Activated CD8-positive, alpha-beta memory T cell treated with anti-CD3 and anti-CD28 coated beads, Interleukin-2, amount 10 ng/mL, durations not matched to agents 7 days and 5 days (primary cell): ENCODE data around the gene HCCS. TPM values are rescaled to one million over a fixed set of nuclear protein-coding genes. Genes with fewer than 3 reads are reported as not detected.

ENCODE experiments used
- ATAC-seq: fragments of 150-1000 bp; cut with Tn5 transposase; one replicate; pipeline ENCODE4 v1.10.0; 2021; ENCODE audit warnings: moderate library complexity
- CTCF ChIA-PET: fragments of 350-600 bp; sonication (Branson Sonifier 250); formaldehyde crosslinking; loops from one replicate; lab custom pipeline; 2021; ENCODE audit warnings: antibody characterized with exemption; lab: Charles Lee
- DNase-seq: peaks from one replicate; pipeline ENCODE4 v3.0.0-alpha.2; 2020
- H3K27ac Mint-ChIP-seq: one replicate; pipeline ENCODE4 v1.8.0; 2021; ENCODE audit warnings: mild to moderate bottlenecking, mixed read lengths
- H3K27me3 Mint-ChIP-seq: one replicate; pipeline ENCODE4 v1.8.0; 2021; ENCODE audit warnings: mixed read lengths
- H3K36me3 Mint-ChIP-seq: one replicate; pipeline ENCODE4 v1.8.0; 2021; ENCODE audit warnings: mild to moderate bottlenecking, mixed read lengths
- H3K4me1 Mint-ChIP-seq: one replicate; pipeline ENCODE4 v1.8.0; 2021; ENCODE audit warnings: mixed read lengths
- H3K4me3 Mint-ChIP-seq: one replicate; pipeline ENCODE4 v1.8.0; 2021; ENCODE audit warnings: mild to moderate bottlenecking, moderate library complexity, mixed read lengths
- H3K9me3 Mint-ChIP-seq: one replicate; pipeline ENCODE4 v1.8.0; 2022; ENCODE audit warnings: low read depth, mixed read lengths
- total RNA-seq, 2 experiments: library from RNA; stranded (reverse); gene quantifications; one replicate each; pipeline ENCODE4 v1.2.3, GENCODE V29; 2021

Gene HCCS
- total RNA-seq = 10 to 100 TPM; 18.9 to 25.9 TPM

DNA sequence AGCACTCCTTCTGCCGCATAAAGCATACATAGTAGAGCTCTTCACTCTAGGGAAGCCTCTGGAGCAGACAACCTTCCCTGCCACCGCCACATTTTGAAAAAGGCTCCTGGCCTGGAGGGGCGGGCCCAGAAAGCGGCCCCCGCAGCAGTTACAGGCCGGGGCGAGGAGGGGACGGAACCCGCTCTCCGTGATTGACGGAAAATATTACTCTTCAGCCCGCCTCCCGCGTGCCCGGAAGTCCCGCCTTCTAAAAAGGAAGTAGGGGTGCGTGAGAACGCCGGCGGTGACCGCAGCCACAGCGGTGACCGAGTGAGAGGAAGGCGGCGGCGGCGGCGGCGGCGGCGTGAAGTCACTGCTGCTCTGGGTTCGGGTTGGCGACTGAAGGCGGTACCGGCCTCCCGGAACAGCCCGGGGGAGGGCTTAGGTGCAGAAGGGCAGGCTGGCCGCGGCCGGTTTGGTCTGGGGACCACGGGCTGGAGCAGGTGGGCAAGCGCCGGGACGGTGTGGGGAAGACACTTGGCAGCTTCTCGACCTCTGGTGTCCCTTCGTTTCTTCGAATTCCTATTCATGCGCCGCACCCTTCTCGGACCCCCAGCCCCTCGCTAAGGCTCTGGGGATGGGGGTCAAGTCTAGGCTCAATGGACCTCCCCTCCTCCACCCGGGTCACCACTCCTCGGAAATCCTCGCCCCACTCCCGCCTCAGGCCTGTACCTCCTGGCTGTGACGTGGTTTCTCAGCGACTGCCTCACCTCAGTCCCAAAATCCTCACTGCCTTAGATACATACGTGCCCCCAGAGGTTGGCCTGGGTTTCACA is at the start of gene HCCS:
Gene HCCS, plus strand, starts transcription at position 296 of the 815 bp plus-strand sequence. CDS start 729 bp downstream, outside the sequence.
- H3K27ac Mint-ChIP-seq = no peak within 1 kb of the TSS
- CTCF ChIA-PET = no interaction called here
- peaks cover 15% of the 10 kb centered on the region for H3K36me3 Mint-ChIP-seq
- peak; percentile 90 for DNase-seq
- no peak within 1 kb of the TSS for H3K4me3 Mint-ChIP-seq
- H3K4me1 Mint-ChIP-seq = peaks cover 22% of the 10 kb centered on the region
- no peaks in the 10 kb centered on the region for H3K27me3 Mint-ChIP-seq
- no peaks in the 10 kb centered on the region for H3K9me3 Mint-ChIP-seq
- ATAC-seq = peak; percentile 88

DNA sequence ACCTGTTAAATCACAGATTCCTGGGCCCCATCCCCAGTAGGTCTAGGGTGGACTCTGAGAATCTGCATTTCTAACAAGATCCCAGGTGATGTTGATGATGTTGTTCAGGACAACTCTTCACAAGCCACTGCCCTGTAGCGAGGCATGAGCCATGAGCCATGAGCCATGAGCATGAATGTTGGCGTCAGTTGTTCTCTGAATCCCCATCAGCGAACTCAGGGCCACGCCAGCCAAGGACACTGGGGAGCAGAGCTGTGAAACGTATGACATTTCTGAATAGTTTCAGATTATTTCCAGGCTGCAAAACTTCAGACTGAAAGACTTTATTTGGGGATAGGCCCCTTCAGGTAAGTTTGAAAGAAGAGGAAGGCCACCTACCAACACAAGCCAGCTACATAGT is 46.9 kb upstream of the HCCS start:
- CTCF ChIA-PET = no interaction called here
- ATAC-seq = no peak
- Mint-ChIP-seq H3K4me3 (no peak overlapping the region), H3K9me3 (no peaks in the 10 kb centered on the region), H3K4me1 (no peaks in the 10 kb centered on the region), H3K27ac (no peak overlapping the region), H3K27me3 (no peaks in the 10 kb centered on the region), H3K36me3 (no peaks in the 10 kb centered on the region)
- DNase-seq = no peak

DNA sequence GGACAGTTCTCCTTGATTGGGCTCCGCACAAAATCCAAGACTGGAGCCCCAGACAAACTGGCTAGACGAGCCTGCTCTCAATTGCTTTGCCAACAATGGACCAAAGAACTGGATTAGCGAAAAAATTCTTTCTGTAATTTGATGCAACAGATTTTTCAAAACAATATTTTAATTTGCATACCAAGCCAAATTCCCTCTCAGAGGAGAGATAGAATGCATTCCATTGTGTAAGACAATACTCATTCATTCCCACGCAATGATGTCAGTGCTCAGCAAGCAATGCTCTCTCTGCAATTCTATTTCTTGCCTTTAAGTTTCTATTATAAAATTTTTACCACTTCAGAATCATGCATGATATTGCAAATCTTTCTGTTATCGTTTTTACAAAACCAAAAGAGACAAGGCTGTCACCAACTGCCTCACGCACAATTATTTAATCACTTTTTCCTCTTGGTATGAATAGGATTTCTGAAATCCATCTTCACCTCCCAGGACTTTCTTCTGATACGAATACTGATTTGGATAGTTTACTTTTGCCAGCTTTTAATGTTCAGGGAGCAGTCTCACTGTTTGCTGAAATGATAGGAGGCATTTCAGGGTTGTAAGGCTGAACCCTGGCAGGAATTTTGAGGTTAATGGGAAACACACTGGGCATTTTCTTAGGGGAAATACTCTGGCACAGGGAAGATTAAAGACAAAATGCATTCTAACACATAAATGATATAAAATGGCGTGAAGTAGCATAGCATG is 46.1 kb upstream of the HCCS start:
- CTCF ChIA-PET = no interaction called here

DNA sequence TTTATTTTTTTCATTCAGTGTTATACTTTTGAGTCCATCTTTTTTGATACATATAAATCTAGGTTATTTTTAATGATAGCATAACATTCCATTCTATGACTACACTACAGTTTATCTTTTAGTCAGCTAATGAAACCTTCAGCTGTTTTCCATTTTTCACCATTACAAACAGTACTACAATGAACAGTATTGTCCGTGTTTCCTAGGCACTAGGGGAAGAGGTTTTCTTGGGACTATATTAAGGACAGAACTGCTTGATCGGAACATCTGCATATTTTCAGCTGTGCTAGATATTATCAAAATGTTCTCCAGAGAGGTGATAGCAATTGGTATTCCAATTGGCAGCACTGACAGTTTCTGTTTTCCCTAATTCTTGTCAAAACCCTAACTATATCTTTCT is 44.3 kb upstream of the HCCS start:
- Mint-ChIP-seq H3K36me3 (no peaks in the 10 kb centered on the region), H3K9me3 (no peaks in the 10 kb centered on the region), H3K27ac (no peak overlapping the region), H3K27me3 (no peaks in the 10 kb centered on the region), H3K4me3 (no peak overlapping the region), H3K4me1 (no peaks in the 10 kb centered on the region)
- CTCF ChIA-PET = no interaction called here
- DNase-seq (no peak), ATAC-seq (no peak)

More for the DNA sequence above, 46.1 kb upstream of the HCCS start:
- H3K27me3 Mint-ChIP-seq = no peaks in the 10 kb centered on the region
- DNase-seq (no peak), ATAC-seq (no peak)
- no peaks in the 10 kb centered on the region for H3K36me3 Mint-ChIP-seq
- H3K9me3 Mint-ChIP-seq = no peaks in the 10 kb centered on the region
- no peaks in the 10 kb centered on the region for H3K4me1 Mint-ChIP-seq
- no peak overlapping the region for H3K27ac Mint-ChIP-seq
- no peak overlapping the region for H3K4me3 Mint-ChIP-seq

DNA sequence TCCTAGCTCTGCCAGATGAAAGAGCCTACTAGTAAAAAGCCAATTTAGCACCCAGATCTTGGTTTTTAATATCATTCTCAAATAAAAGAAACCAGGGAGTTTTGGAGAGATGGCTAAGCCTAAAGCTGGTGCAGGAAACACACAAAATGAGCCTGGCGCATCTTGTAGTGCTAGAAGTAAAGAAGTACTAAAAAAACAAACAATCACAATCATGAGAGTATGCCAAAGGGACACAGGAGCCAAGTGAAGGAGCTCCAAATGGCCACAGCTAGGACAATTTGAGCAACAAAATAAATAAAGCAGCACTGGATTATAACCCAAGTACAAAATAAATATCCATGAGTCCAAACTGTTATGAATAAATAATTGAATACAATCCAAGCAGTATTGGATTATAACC is 37.8 kb upstream of the HCCS start:
- no peak overlapping the region for H3K4me3 Mint-ChIP-seq
- ATAC-seq (no peak), DNase-seq (no peak)
- H3K27ac Mint-ChIP-seq = no peak overlapping the region
- no peaks in the 10 kb centered on the region for H3K9me3 Mint-ChIP-seq
- H3K36me3 Mint-ChIP-seq = no peaks in the 10 kb centered on the region
- CTCF ChIA-PET = no interaction called here
- no peaks in the 10 kb centered on the region for H3K27me3 Mint-ChIP-seq
- H3K4me1 Mint-ChIP-seq = no peaks in the 10 kb centered on the region

DNA sequence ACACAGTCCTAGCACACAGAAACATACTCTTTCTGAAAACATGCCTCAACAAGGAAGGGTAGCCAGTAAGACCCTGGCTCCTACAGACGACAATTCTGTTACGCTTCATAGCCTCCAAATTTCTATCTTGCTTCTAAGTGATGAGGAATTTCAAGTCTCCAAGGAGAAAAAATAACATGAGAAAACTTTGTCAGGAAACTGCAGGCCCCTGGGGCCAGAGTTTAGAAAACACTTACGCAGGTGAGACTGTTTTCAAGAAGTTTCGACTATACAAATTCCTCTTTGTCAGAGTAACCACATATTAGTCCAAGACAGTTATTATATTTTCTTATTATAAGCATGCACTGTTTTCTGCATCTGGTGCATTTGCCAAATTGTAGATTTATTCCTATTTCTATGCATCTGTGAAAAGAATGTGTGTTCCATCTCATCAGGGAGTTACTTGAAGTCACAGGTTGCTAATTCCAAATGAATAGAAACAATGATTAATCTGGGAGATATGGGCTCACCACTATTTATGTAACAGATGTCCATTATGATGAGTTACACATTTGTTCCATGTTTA is 30.3 kb upstream of the HCCS start:
- CTCF ChIA-PET = no interaction called here

DNA sequence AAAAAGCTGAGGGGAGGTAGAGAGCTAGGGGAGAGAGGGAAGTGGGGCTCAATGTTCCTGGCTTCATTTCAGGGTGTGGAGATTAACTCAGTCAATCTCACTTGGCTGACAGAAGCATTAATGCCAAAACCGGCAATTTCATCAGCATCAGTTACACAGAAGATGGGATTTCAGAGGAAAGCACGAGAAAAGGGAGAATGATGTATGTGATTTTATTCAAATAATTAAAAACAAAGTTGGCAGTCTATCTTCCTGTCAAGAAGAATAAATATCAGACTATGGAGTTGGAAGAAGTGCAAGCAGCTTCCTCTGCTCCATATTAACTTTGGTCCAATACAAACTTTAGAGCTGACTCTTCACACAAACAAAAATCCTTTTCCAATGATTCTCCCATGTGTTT is 29.6 kb upstream of the HCCS start:
- CTCF ChIA-PET = no interaction called here
- Mint-ChIP-seq H3K27ac (no peak overlapping the region), H3K36me3 (no peaks in the 10 kb centered on the region), H3K9me3 (no peaks in the 10 kb centered on the region), H3K4me1 (no peaks in the 10 kb centered on the region), H3K4me3 (no peak overlapping the region), H3K27me3 (no peaks in the 10 kb centered on the region)
- no peak for DNase-seq
- ATAC-seq = no peak

More for the DNA sequence above, 30.3 kb upstream of the HCCS start:
- no peaks in the 10 kb centered on the region for H3K27me3 Mint-ChIP-seq
- no peaks in the 10 kb centered on the region for H3K4me1 Mint-ChIP-seq
- DNase-seq = no peak
- H3K27ac Mint-ChIP-seq = no peak overlapping the region
- no peaks in the 10 kb centered on the region for H3K36me3 Mint-ChIP-seq
- H3K9me3 Mint-ChIP-seq = no peaks in the 10 kb centered on the region
- H3K4me3 Mint-ChIP-seq = no peak overlapping the region
- ATAC-seq = no peak

DNA sequence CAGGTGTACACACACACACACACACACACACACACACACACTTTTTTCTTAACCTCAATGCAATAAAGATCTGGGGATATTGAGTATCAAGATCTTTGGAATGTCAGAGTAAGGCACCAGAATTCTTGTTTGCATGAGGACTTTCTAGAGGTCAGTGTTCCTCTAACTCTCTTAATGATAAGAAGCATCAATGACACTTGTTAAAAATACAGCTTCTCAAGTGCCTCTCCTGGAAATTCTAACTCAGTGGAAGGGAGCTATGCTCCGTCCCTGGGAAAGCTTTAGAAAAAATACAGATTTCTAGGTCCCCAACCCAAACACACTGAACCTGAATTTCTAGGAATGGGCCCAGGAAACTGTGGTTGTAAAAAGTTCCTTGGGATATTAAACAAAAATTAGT is 25.8 kb upstream of the HCCS start:
- Mint-ChIP-seq H3K9me3 (peaks cover 2% of the 10 kb centered on the region), H3K4me3 (no peak overlapping the region), H3K36me3 (no peaks in the 10 kb centered on the region), H3K4me1 (no peaks in the 10 kb centered on the region), H3K27me3 (no peaks in the 10 kb centered on the region), H3K27ac (no peak overlapping the region)
- CTCF ChIA-PET = no interaction called here
- no peak for DNase-seq
- ATAC-seq = no peak

DNA sequence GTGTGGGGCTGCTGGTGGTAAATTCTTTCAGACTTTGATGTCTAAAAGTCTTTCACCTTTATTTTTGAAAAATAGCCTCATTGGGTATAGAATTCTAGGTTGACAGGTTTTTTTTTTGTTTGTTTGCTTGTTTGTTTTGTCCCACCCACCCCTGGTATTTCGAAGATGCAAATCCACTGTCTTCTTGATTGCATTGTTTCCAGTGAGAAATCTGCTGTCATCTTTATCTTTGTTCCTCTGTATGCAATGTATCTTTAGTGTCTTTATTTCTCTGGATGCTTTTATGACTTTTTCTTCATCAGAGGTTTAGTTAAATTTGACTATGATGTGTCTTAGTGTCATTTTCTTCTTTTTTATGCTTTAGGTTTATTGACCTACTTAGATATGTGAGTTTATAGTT is 21.3 kb upstream of the HCCS start:
- Mint-ChIP-seq H3K27me3 (no peaks in the 10 kb centered on the region), H3K36me3 (no peaks in the 10 kb centered on the region), H3K27ac (no peak overlapping the region), H3K9me3 (peaks cover 2% of the 10 kb centered on the region), H3K4me3 (no peak overlapping the region), H3K4me1 (no peaks in the 10 kb centered on the region)
- ATAC-seq = no peak
- CTCF ChIA-PET = no interaction called here
- no peak for DNase-seq

DNA sequence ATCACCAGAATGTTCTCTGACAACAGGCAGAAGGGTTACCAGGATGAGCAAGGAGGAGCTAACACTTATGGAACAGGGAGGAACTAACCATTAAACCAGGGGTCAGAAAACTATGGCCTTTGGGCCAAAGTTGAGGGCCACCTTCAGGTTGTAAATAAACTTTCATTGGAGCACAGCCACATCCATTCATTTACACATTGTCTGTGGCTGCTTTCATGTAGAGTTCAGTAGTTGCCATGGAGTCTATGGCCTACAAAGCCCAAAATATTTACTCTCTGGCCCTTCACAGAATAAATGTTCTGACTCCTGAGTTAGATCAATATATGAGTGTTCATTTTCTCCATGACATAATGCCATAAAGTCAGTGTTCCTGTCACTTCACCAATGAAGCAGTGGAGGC is 13.2 kb upstream of the HCCS start:
- CTCF ChIA-PET = no interaction called here
- H3K27me3 Mint-ChIP-seq = no peaks in the 10 kb centered on the region
- no peak for ATAC-seq
- DNase-seq = no peak
- no peak overlapping the region for H3K27ac Mint-ChIP-seq
- no peaks in the 10 kb centered on the region for H3K36me3 Mint-ChIP-seq
- H3K9me3 Mint-ChIP-seq = no peaks in the 10 kb centered on the region
- peaks cover 2% of the 10 kb centered on the region for H3K4me1 Mint-ChIP-seq
- H3K4me3 Mint-ChIP-seq = no peak overlapping the region

DNA sequence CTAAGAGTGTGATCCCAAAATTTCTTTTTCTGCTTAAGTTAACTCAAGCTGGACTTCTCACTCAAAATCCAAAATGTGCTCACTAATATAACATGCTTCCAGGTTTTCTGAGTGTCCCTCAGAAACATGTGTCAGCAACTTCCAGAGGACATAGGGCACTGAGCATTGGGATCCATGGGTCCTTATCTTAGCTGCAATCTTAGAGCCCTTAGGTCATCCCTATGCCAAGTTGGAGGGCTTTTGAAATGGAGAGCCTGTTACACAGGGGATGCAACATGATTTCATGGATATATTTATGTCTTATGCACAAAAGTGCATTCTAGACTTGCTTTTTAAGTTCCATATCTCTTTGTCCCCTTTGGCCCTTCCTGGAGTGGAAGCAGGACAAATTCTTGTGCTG is 11.7 kb upstream of the HCCS start:
- peaks cover 8% of the 10 kb centered on the region for H3K4me1 Mint-ChIP-seq
- no peaks in the 10 kb centered on the region for H3K27me3 Mint-ChIP-seq
- CTCF ChIA-PET = no interaction called here
- no peaks in the 10 kb centered on the region for H3K9me3 Mint-ChIP-seq
- ATAC-seq (no peak), DNase-seq (no peak)
- H3K36me3 Mint-ChIP-seq = no peaks in the 10 kb centered on the region
- H3K27ac Mint-ChIP-seq = no peak overlapping the region
- H3K4me3 Mint-ChIP-seq = no peak overlapping the region

DNA sequence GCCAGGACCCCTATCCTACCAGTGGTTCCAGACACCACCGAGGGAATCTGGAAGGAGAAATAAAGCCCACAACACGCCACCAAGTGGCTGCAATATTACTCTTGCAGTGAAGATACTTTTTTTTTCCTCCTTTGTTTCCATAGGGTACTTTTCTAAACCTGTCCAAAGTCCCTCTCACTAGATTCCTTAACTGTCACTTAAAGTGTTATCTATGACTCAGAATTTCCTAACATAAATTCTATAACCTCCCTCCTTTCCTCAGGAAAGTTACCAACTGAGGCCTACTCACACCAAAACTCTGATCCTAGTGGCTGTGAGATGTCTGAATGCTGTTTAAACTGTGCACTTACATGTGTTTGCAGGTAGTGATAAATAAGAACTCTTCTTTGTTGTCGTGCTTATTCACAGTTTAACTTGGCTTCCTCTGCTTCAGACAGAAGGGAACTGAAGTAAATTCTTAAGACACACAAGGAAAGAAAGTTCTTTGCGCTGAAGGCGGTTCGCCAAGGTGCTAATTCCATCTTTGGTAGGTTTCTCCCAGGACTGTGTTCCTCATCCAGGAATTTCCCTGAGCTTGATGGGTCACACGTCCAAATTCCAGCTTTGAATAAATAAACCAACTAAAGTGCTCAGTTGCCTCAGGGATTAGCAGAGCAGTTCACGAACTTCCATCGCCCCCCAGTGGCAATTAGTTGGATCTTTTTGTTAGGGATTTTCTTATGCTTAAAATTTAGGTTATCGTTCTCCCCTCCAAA is 10.7 kb upstream of the HCCS start:
- CTCF ChIA-PET = no interaction called here
- no peaks in the 10 kb centered on the region for H3K9me3 Mint-ChIP-seq
- H3K36me3 Mint-ChIP-seq = peaks cover 2% of the 10 kb centered on the region
- no peak overlapping the region for H3K4me3 Mint-ChIP-seq
- peaks cover 10% of the 10 kb centered on the region for H3K4me1 Mint-ChIP-seq
- no peaks in the 10 kb centered on the region for H3K27me3 Mint-ChIP-seq
- ATAC-seq (no peak), DNase-seq (no peak)
- no peak overlapping the region for H3K27ac Mint-ChIP-seq

DNA sequence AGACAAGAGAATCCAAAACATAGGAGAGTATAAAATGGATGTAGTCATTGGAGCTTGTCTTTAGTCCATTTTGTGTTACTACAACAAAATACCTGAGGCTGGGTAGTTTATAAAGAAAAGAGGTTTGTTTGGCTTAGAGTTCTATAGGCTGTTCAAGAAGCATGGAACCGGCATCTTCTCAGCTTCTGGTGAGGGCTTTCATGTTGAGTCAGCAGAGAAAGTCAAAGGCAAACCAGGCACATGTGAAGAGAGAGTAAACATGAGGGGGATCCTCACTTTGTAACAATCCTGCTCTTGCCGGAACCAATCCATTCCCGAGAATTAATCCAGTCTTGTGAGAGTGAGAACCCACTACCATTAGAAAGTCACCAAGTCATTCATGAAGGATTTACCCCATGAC is 8.1 kb upstream of the HCCS start:
- peaks cover 10% of the 10 kb centered on the region for H3K4me1 Mint-ChIP-seq
- H3K9me3 Mint-ChIP-seq = no peaks in the 10 kb centered on the region
- peaks cover 5% of the 10 kb centered on the region for H3K36me3 Mint-ChIP-seq
- no peak overlapping the region for H3K4me3 Mint-ChIP-seq
- CTCF ChIA-PET = no interaction called here
- DNase-seq (no peak), ATAC-seq (no peak)
- no peak overlapping the region for H3K27ac Mint-ChIP-seq
- H3K27me3 Mint-ChIP-seq = no peaks in the 10 kb centered on the region
